A549 (cell line): Measurements from ENCODE around the gene BICRA. TPM values are rescaled to one million over a fixed set of nuclear protein-coding genes. Genes with fewer than 3 reads are reported as not detected.

Experiments
- BHLHE40 ChIP-seq: IDR thresholded peaks from 2 replicates; pipeline ENCODE4 v1.6.1; 2012; ENCODE audit warnings: low read depth, low read length, inconsistent platforms
- CEBPB ChIP-seq, 2 experiments: fragments of >200 bp in 1 of 2; sonication (Bioruptor Twin) in 1 of 2; formaldehyde crosslinking in 1 of 2; IDR thresholded peaks; 2 replicates each; pipeline ENCODE4 v1.6.1; 2012 to 2016
- CHD4 ChIP-seq: fragments of 200-600 bp; sonication (generic); IDR thresholded peaks from 2 replicates; pipeline ENCODE4 v1.6.1; 2016; ENCODE audit warnings: antibody characterized with exemption, mild to moderate bottlenecking, borderline replicate concordance
- CTCF ChIP-seq: fragments of >200 bp; sonication (Bioruptor Twin); formaldehyde crosslinking; IDR thresholded peaks from 3 replicates; pipeline ENCODE4 v1.5.1; 2016
- EHF ChIP-seq: fragments of 250-450 bp; sonication (Bioruptor Pico); IDR thresholded peaks from 2 replicates; pipeline ENCODE4 v1.5.0; 2020; ENCODE audit warnings: mild to moderate bottlenecking
- ESRRA ChIP-seq: fragments of 150-350 bp; IDR thresholded peaks from 2 replicates; pipeline ENCODE4 v1.6.1; 2014; ENCODE audit warnings: mild to moderate bottlenecking, low read length, borderline replicate concordance
- FOSL2 ChIP-seq, 2 experiments: fragments of 450-650 bp in 1 of 2; fragments of >200 bp in 1 of 2; sonication (Bioruptor Twin) in 1 of 2; formaldehyde crosslinking; IDR thresholded peaks; 2 replicates each; pipeline versions ENCODE4 v1.5.0 to v1.6.1; 2016 to 2020; ENCODE audit warnings: mild to moderate bottlenecking in 1 of 2, moderate library complexity in 1 of 2
- GATA3 ChIP-seq: IDR thresholded peaks from 2 replicates; pipeline ENCODE4 v1.6.1; 2012; ENCODE audit warnings: borderline replicate concordance
- HEYL ChIP-seq: fragments of 250-450 bp; sonication (Bioruptor Pico); IDR thresholded peaks from 2 replicates; pipeline ENCODE4 v1.8.0; 2021; ENCODE audit warnings: mild to moderate bottlenecking, moderate library complexity
- HOXA7 ChIP-seq: fragments of 250-450 bp; sonication (Bioruptor Pico); IDR thresholded peaks from 2 replicates; pipeline ENCODE4 v1.5.0; 2020; ENCODE audit warnings: mild to moderate bottlenecking, moderate library complexity
- HOXB5 ChIP-seq: fragments of 250-450 bp; sonication (Bioruptor Pico); IDR thresholded peaks from 2 replicates; pipeline ENCODE4 v1.5.0; 2020; ENCODE audit warnings: mild to moderate bottlenecking, moderate library complexity
- KDM5A ChIP-seq: fragments of 200-600 bp; sonication (generic); IDR thresholded peaks from 2 replicates; pipeline ENCODE4 v1.6.1; 2016; ENCODE audit warnings: antibody characterized with exemption, mild to moderate bottlenecking
- MAFK ChIP-seq: fragments of 450-650 bp; IDR thresholded peaks from 2 replicates; pipeline ENCODE4 v1.6.1; 2014; ENCODE audit not compliant: partially characterized antibody
- MAX ChIP-seq: IDR thresholded peaks from 2 replicates; pipeline ENCODE4 v1.6.1; 2012
- NPAS2 ChIP-seq: fragments of 250-450 bp; sonication (Bioruptor Pico); IDR thresholded peaks from 2 replicates; pipeline ENCODE4 v1.8.0; 2022; ENCODE audit warnings: mild to moderate bottlenecking, moderate library complexity, borderline replicate concordance
- NR3C1 ChIP-seq: fragments of >200 bp; sonication (Bioruptor Twin); formaldehyde crosslinking; IDR thresholded peaks from 3 replicates; pipeline ENCODE4 v1.6.1; 2017
- PHF8 ChIP-seq: fragments of 200-600 bp; sonication (generic); IDR thresholded peaks from 2 replicates; pipeline ENCODE4 v1.6.1; 2016; ENCODE audit warnings: low read depth, mild to moderate bottlenecking, antibody characterized with exemption, moderate library complexity, borderline replicate concordance
- POLR2AphosphoS2 ChIP-seq: conservative IDR thresholded peaks from 2 replicates; pipeline ENCODE4 v1.6.1; 2012; ENCODE audit warnings: low read length, improper control_type of control experiment, inconsistent platforms
- RAD21 ChIP-seq, 2 experiments: fragments of >200 bp in 1 of 2; sonication (Bioruptor Twin) in 1 of 2; formaldehyde crosslinking in 1 of 2; IDR thresholded peaks in 1 of 2; conservative IDR thresholded peaks in 1 of 2; 2 replicates in 1 of 2; 3 replicates in 1 of 2; pipeline ENCODE4 v1.6.1; 2012 to 2018; ENCODE audit warnings: inconsistent platforms in 1 of 2
- RARB ChIP-seq: fragments of 250-450 bp; sonication (Bioruptor Pico); IDR thresholded peaks from 2 replicates; pipeline ENCODE4 v1.8.0; 2021; ENCODE audit warnings: mild to moderate bottlenecking, moderate library complexity
- RFX5 ChIP-seq: fragments of 450-650 bp; IDR thresholded peaks from 2 replicates; pipeline ENCODE4 v1.7.1; 2014; ENCODE audit warnings: antibody characterized with exemption, mild to moderate bottlenecking, moderate library complexity
- RNF2 ChIP-seq: fragments of 200-600 bp; sonication (generic); IDR thresholded peaks from 2 replicates; pipeline ENCODE4 v1.6.1; 2016; ENCODE audit warnings: low read depth, mild to moderate bottlenecking, antibody characterized with exemption, moderate library complexity, borderline replicate concordance
- SREBF2 ChIP-seq: fragments of 450-650 bp; IDR thresholded peaks from 2 replicates; pipeline ENCODE4 v1.6.1; 2014; ENCODE audit warnings: mild to moderate bottlenecking, moderate library complexity
- ZC3H11A ChIP-seq: fragments of 450-650 bp; IDR thresholded peaks from 2 replicates; pipeline ENCODE4 v1.6.1; 2014; ENCODE audit warnings: antibody characterized with exemption, mild to moderate bottlenecking
- ZSCAN20 ChIP-seq: fragments of 250-450 bp; sonication (Bioruptor Pico); IDR thresholded peaks from 2 replicates; pipeline ENCODE4 v1.8.0; 2022; ENCODE audit warnings: mild to moderate bottlenecking, moderate library complexity
- polyA plus RNA-seq, 4 experiments: library from polyadenylated mRNA; depleted of rRNA in 3 of 4; stranded (reverse); fragments of >200 nt; fragmentation: RNase III in 1 of 4; extraction: RNeasy Plus Mini Kit Qiagen cat#74134 plus additional on column Dnase treatment in 1 of 4; gene quantifications; 2 replicates in 3 of 4; 3 replicates in 1 of 4; pipeline ENCODE4 v1.2.3, GENCODE V29; 2011 to 2017
- TF ChIP-seq, protein P1 (sequence below): fragments of 200-600 bp; sonication (generic); IDR thresholded peaks from 2 replicates; pipeline ENCODE4 v1.6.1; 2016; ENCODE audit warnings: antibody characterized with exemption, mild to moderate bottlenecking, moderate library complexity
- TF ChIP-seq, protein P2 (sequence below): IDR thresholded peaks from 2 replicates; pipeline ENCODE4 v1.6.1; 2012

BICRA gene
- polyA plus RNA-seq, 2 of the 4 experiments (the other 2 are of a cell fraction): 0.83 to 12.4 TPM

DNA sequence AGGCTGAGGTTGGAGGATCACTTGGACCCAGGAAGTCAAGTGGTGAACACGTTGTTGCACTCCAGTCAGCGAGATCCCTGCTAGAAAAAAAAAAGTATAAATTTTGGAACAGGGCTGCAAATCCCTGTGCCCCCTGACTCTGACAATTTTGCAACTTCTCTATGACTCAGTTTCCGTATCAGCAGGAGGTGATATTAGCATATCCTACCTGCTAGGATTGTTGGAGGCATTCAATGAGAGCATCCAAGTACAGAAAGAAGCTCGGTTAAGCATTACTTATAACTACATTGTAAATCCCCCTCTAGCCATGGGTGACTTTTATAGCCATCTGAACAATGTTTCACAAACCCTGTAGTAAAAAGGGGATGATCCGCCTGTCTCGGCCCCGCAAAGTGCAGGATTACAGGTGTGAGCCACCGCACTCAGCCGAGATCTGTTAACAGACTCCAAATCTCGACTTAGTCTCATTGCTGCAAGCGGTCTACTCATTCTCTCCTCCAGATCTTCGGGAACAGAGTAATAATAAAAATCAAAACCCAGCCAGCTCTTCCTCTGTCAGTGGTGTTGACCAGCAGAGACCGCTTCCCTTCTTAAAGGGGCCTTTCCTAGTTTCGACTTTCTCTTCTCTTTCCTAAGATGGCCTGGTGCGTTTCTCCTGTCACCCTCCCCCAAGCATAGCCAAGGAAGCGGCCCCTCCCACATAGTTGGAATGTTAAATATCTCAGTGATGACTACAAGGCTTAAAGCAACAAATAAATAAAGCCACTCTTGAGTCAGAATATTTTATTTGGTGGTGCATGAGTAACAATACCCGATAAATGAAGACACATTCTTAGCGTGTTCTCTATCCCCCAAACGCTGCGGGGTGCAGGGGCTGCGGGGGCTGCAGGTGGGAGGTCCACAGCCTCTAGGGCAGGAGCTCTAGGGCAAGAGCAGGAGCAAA, 10.3 kb upstream of the BICRA start (continued):
- TF ChIP-seq, protein P1, sequence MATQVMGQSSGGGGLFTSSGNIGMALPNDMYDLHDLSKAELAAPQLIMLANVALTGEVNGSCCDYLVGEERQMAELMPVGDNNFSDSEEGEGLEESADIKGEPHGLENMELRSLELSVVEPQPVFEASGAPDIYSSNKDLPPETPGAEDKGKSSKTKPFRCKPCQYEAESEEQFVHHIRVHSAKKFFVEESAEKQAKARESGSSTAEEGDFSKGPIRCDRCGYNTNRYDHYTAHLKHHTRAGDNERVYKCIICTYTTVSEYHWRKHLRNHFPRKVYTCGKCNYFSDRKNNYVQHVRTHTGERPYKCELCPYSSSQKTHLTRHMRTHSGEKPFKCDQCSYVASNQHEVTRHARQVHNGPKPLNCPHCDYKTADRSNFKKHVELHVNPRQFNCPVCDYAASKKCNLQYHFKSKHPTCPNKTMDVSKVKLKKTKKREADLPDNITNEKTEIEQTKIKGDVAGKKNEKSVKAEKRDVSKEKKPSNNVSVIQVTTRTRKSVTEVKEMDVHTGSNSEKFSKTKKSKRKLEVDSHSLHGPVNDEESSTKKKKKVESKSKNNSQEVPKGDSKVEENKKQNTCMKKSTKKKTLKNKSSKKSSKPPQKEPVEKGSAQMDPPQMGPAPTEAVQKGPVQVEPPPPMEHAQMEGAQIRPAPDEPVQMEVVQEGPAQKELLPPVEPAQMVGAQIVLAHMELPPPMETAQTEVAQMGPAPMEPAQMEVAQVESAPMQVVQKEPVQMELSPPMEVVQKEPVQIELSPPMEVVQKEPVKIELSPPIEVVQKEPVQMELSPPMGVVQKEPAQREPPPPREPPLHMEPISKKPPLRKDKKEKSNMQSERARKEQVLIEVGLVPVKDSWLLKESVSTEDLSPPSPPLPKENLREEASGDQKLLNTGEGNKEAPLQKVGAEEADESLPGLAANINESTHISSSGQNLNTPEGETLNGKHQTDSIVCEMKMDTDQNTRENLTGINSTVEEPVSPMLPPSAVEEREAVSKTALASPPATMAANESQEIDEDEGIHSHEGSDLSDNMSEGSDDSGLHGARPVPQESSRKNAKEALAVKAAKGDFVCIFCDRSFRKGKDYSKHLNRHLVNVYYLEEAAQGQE: no peak
- no peak for TF ChIP-seq POLR2AphosphoS2
- TF ChIP-seq RARB (CRISPR knock-in tag): no peak
- peak; percentile 45; the same call in 1 of the 2 replicates for TF ChIP-seq FOSL2 (IDR thresholded peaks at IDR 0.05)
- TF ChIP-seq FOSL2 (CRISPR knock-in tag; IDR thresholded peaks at IDR 0.05): peak; percentile 94
- TF ChIP-seq BHLHE40: no peak
- TF ChIP-seq HOXA7 (CRISPR knock-in tag): no peak
- TF ChIP-seq, protein P2, sequence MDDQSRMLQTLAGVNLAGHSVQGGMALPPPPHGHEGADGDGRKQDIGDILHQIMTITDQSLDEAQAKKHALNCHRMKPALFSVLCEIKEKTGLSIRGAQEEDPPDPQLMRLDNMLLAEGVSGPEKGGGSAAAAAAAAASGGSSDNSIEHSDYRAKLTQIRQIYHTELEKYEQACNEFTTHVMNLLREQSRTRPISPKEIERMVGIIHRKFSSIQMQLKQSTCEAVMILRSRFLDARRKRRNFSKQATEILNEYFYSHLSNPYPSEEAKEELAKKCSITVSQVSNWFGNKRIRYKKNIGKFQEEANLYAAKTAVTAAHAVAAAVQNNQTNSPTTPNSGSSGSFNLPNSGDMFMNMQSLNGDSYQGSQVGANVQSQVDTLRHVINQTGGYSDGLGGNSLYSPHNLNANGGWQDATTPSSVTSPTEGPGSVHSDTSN: no peak
- TF ChIP-seq RAD21 (conservative IDR thresholded peaks at IDR 0.05 in 1 of 2, IDR thresholded peaks at IDR 0.05 in 1 of 2): no peak; a peak in 2 of 5 replicates
- no peak for TF ChIP-seq SREBF2
- TF ChIP-seq HEYL (CRISPR knock-in tag): no peak
- TF ChIP-seq KDM5A: no peak
- no peak for TF ChIP-seq NR3C1
- TF ChIP-seq NPAS2 (CRISPR knock-in tag): no peak
- TF ChIP-seq RFX5: no peak
- no peak for TF ChIP-seq ESRRA
- peak; percentile 80; the same call in 1 of the 2 replicates for TF ChIP-seq GATA3
- TF ChIP-seq PHF8: no peak
- no peak for TF ChIP-seq CTCF
- no peak for TF ChIP-seq EHF (CRISPR knock-in tag)
- no peak for TF ChIP-seq CHD4
- peak in 1 of 2 experiments; percentile 73; a peak in 2 of 4 replicates for TF ChIP-seq CEBPB (IDR thresholded peaks at IDR 0.05)
- TF ChIP-seq RNF2: no peak
- TF ChIP-seq ZSCAN20 (CRISPR knock-in tag): no peak
- no peak for TF ChIP-seq MAFK
- no peak for TF ChIP-seq HOXB5 (CRISPR knock-in tag)
- TF ChIP-seq ZC3H11A: no peak
- TF ChIP-seq MAX: peak; percentile 76
